Neural cell (in vitro differentiated cells): ENCODE results near the gene ADAM29. TPM values are rescaled to one million over a fixed set of nuclear protein-coding genes. Genes with fewer than 3 reads are reported as not detected.

ENCODE experiments used
- polyA plus RNA-seq: library from polyadenylated mRNA; depleted of rRNA; stranded (reverse); fragments of >200 nt; gene quantifications from 2 replicates; pipeline ENCODE4 v1.2.3, GENCODE V29; 2014
- small RNA-seq, 3 experiments: library from RNA; depleted of rRNA; stranded (forward); fragments of <200 nt; gene quantifications; one replicate each; pipeline ENCODE3, GENCODE V24; 2012

ADAM29 gene
- polyA plus RNA-seq, 1 donor from 2014 or later: 0.48 TPM

Small RNA genes within 50 kb of the gene (small RNA-seq; reads per million reads assigned to genes)
- 0 reads per million in 3 experiments for gene AC105914.1

Other genes starting within 250 kb of the ADAM29 start
- gene GLRA3, start 89.1 kb upstream of the ADAM29 start, polyA plus RNA-seq: 0.26 and 0.76 TPM in 2 replicates